GM23248 (cell line): Measurements from ENCODE around the gene HSP90AB1.

ENCODE experiments used
- EZH2 ChIP-seq: fragments of 200-600 bp; sonication (generic); IDR thresholded peaks from 2 replicates; pipeline ENCODE4 v1.6.1; 2018; ENCODE audit warnings: antibody characterized with exemption, mild to moderate bottlenecking; ENCODE audit not compliant: insufficient read depth, poor library complexity, severe bottlenecking
- EZH2phosphoT487 ChIP-seq: fragments of 200-600 bp; sonication (generic); IDR thresholded peaks from 2 replicates; pipeline ENCODE4 v1.6.1; 2018; ENCODE audit warnings: antibody characterized with exemption, moderate library complexity, mild to moderate bottlenecking, low read depth; ENCODE audit not compliant: insufficient read depth

DNA sequence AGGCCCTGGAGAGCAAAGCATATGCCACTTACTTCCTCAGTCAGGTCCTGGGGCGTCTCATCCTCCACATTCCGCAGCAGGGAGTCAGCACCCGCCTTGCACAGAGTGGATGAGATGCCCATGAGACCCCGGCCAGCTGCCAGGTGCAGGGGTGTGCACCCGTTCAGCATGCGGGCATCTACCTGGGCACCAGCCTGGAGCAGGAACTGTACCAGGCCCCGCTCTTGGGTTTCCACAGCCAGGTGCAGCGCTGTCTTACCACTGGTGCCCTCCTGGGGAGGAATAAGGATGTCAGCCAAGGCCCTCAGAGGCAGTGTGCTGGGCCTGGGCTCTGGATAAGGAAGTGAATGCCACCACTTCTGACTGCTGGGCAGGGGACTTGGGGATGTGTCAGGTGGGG is 13.1 kb downstream of the HSP90AB1 start:
- no peak for TF ChIP-seq EZH2
- TF ChIP-seq EZH2phosphoT487, result no peak
